ENCODE results near the gene RAPGEF1.

Gene RAPGEF1

DNA sequence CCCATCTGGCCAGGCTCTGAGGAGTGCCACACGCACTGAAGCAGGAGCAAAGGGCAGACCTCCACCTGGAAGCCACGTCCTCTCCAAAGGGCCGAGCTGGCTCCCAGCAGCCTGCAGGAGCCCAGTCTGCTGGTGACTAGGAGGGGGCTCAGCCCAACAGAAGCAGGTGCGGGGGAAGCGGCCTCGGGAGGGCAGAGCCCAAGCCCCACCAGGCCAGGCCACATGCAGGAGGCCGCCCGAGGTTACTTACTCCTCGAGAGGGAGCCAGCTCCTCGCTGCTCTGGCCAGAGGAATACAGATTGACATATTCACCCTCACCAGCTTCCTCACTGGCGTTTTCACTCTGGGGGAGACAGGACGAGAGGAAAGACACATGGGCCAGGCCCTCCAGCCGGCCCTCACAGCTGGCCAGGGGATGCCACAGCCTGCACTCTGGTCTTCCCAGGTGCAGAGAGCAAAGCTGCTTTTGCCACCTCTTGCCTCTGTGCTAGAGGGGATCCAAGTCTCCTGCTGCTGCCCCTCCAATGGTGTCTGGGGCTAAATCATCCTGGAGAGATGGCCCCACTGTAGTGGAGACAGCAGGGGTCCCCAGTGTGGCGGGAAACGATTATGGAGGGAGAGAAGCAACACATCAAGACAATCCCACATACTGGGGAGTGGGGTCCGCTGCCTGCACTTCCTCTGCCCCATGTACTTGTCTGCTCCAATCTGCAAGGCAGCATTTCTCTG, 136.0 kb downstream of the RAPGEF1 start:
- TF ChIP-seq ZFX (IDR thresholded peaks at IDR 0.05; ENCODE audit: borderline replicate concordance), result no peak
- TF ChIP-seq, protein P1, sequence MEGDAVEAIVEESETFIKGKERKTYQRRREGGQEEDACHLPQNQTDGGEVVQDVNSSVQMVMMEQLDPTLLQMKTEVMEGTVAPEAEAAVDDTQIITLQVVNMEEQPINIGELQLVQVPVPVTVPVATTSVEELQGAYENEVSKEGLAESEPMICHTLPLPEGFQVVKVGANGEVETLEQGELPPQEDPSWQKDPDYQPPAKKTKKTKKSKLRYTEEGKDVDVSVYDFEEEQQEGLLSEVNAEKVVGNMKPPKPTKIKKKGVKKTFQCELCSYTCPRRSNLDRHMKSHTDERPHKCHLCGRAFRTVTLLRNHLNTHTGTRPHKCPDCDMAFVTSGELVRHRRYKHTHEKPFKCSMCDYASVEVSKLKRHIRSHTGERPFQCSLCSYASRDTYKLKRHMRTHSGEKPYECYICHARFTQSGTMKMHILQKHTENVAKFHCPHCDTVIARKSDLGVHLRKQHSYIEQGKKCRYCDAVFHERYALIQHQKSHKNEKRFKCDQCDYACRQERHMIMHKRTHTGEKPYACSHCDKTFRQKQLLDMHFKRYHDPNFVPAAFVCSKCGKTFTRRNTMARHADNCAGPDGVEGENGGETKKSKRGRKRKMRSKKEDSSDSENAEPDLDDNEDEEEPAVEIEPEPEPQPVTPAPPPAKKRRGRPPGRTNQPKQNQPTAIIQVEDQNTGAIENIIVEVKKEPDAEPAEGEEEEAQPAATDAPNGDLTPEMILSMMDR (IDR thresholded peaks at IDR 0.05), result no peak
- H3K27ac ChIP-seq, result no peak overlapping the region

DNA sequence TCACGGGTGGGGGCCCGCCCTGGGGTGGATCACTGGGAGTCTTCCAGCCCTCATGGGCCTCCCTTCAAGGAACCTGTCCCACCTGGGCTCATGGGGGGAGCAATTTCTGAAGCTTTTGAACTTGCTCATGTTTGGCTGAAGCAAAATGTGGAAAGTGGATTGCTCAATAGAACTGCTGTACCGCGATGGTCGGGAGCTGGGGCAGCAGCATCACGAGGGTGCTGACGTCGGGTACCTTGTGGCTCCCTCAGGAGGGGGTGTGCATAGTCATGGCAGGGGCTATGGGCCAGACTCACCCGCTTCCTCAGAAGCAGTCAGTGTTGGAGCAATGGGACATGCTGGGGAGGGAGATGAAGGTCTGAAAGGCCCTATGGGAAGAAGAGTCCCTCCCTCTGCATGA, 136.7 kb downstream of the RAPGEF1 start:
- TF ChIP-seq ZFX (IDR thresholded peaks at IDR 0.05; ENCODE audit: borderline replicate concordance), result no peak
- TF ChIP-seq, protein P1 (IDR thresholded peaks at IDR 0.05), result no peak
- H3K27ac ChIP-seq, result no peak overlapping the region

DNA sequence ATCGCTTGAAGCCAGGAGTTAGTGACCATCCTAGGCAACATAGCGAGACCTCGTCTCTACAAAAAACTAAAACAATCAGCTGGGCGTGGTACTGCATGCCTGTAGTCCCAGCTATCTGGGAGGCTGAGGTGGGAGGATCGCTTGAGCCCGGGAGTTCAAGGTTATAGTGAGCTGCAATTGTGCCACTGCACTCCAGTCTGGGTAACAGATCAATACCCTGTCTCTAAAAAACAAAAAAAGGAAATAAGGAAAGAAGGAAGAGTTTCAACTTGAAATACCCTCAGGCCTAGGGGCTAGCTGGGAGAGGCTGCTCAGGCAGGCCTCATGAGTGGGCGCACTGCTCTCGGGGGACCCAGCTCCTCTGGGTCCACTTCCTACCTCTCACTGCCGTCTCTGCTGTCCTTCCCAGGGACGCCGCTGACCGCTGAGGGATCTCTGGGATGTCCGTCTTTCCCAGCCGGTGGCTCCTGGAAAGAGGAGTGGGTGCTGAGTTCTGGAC, 138.1 kb downstream of the RAPGEF1 start:
- TF ChIP-seq, protein P1 (IDR thresholded peaks at IDR 0.05), result no peak
- TF ChIP-seq ZFX (IDR thresholded peaks at IDR 0.05; ENCODE audit: borderline replicate concordance), result no peak
- no peak overlapping the region for H3K27ac ChIP-seq

DNA sequence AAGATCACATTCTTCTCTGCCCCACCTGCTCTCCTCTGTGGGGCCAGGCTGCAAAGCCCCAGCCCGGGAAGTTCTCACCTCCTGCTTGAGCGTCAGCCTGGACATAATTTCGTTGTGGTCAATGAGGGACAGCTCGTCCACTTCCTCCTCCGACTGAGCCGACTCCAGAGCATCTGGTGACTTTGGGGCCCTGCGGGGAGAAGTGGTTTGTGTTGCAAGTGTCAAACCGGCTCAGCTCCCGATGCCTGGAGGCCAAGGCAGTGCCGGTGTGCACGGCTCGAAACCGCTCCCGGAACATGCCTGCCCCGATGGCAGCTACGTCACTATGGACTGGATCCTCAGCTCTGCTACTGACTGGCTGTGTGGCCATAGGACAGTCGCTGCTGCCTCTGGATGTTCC, 141.8 kb downstream of the RAPGEF1 start:
- H3K27ac ChIP-seq, result no peak overlapping the region
- no peak for TF ChIP-seq ZFX (IDR thresholded peaks at IDR 0.05; ENCODE audit: borderline replicate concordance)
- TF ChIP-seq, protein P1 (IDR thresholded peaks at IDR 0.05), result no peak

DNA sequence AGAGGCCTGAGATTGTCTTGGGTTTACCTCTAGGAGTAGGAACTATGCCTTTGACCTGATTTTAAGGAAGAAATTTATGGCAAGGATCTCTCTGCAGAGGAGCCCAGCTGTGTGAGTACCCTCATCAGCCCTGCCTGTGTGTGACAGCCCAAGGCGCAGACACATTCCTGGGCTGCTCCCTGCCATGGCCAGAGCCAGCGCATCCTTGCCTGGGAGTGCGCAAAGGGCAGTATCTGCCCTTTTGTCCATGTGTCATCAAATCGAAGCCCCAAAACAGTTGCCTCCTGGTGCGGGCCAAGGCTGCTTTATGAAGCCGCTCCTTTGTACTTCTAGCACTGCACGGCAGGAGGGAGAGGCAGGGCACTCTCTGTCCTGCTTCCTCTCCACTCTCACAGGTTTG, 142.6 kb downstream of the RAPGEF1 start:
- no peak overlapping the region for H3K27ac ChIP-seq
- TF ChIP-seq ZFX (IDR thresholded peaks at IDR 0.05; ENCODE audit: borderline replicate concordance), result no peak
- TF ChIP-seq, protein P1 (IDR thresholded peaks at IDR 0.05), result no peak

DNA sequence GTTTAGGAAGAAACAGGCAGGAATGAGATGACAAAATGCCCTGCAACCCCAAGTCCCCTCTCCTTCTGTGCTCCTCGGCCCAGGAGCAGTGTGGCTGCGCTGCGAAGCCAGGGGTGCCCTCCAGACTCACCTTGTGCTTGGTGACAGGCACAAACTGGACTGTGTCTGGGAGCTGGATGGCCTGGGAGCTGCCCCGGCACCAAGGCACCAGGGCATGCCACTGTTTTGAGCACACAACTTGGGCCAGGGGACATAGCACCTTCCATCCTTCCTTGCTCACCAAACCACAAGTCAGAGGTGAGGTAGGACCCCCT, 143.5 kb downstream of the RAPGEF1 start:
- H3K27ac ChIP-seq, result no peak overlapping the region
- no peak for TF ChIP-seq ZFX (IDR thresholded peaks at IDR 0.05; ENCODE audit: borderline replicate concordance)
- TF ChIP-seq, protein P1 (IDR thresholded peaks at IDR 0.05), result no peak

DNA sequence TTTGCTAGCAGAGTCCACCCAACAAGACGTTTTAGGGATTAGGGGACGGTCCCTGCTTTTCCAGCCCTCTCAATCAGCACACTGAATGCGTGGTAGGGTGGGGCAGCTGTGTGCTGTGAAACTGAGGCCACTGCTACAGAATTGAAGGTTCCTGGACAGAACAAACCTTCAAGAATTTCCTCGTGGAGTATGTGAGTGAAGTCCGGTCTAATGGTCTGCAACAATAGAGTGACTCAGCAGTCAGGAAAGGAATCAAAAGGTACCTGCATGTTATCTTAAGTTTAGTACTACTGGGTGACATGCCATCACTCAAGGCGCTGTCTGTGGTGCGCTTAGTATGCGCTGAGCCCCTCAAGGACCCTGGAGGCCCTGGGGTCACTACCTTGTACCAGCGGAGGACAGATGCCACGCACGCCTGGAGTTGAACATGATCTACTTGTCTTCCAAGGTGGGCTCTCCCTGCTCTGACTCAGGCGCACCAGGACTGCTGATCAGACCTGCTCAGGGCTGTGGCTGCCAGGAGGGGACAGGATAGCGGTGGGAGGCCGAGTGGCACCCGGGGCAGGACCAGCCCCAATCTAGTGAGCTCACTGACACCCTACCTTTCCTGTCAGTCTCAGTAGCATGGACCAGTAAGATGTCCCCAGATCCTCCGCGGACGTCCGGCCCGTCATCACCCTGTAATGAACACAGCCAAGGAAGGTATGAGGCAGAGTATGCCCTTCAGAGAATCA, 144.0 kb downstream of the RAPGEF1 start:
- TF ChIP-seq, protein P1 (IDR thresholded peaks at IDR 0.05), result no peak
- H3K27ac ChIP-seq, result no peak overlapping the region

Measured in 22Rv1 (cell line).